SH-SY5Y (cell line): ENCODE data around the gene BACE2.

ENCODE experiments used
- GATA2 ChIP-seq: IDR thresholded peaks from 2 replicates; pipeline ENCODE4 v1.6.1; 2011; ENCODE audit warnings: mild to moderate bottlenecking, low read depth, low read length
- GATA3 ChIP-seq: IDR thresholded peaks from 2 replicates; pipeline ENCODE4 v1.6.1; 2011; ENCODE audit warnings: low read depth, mild to moderate bottlenecking, low read length, moderate library complexity

DNA sequence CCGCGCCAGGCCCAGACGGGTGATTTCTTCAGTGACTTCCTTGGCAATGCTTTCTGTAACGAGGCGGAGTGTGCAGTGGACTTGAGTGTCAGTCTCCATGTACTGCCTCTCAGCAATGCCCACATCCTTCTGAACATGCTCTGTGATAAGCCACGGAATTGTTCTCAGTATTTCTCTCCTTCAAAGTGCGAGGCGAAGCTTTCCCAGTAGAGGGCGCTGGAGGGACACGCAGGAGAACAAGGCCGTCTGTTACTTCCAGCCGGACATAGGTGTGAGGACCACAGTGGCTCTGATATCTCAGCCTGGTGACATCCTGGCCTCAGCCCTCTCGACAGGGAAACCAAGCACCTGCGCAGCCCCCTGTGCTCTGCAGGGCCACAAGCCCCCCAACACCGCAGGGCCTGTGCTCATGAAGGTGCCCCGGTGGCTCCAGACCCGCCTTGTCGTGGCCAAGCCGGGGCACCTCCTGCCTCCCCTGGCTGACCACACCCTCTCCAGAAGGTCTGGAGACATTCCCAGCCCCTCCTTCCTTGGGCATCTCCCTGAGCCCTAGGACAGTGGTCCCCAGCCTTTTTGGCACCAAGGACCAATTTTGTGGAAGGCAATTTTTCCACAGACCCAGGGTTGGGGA, 46.1 kb upstream of the BACE2 start:
- TF ChIP-seq GATA2 (no peak), GATA3 (no peak)
